Measurements from ENCODE around the gene KATNAL1. TPM values are rescaled to one million over a fixed set of nuclear protein-coding genes. Genes with fewer than 3 reads are reported as not detected.

Gene KATNAL1
- total and polyA plus RNA-seq, 12 donors = 1.5 to 17.9 (median 9.4) TPM

DNA sequence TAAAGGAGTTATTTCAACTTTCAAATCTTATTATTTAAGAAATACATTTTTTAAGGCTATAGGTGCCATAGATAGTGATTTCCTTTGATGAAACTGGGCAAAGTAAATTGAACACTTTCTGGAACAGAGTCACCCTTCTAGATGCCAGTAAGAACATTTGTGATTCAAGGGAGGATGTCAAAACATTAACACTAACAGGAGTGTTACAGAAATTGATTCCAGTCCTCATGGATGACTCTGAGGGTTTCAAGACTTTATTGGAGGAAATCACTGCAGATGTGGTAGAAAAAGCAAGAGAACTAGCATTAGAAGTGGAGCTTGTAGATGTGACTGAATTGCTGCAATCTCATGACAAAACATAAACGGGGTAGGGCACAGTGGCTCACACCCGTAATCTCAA lies 12.2 kb downstream of the KATNAL1 start:
- no peak for DNase-seq
- no peaks in the 10 kb centered on the region for H3K36me3 ChIP-seq (replicated peaks in 1 of 2)
- H3K9me3 ChIP-seq (replicated peaks in 1 of 3) = no peaks in the 10 kb centered on the region
- TF ChIP-seq, protein P1, sequence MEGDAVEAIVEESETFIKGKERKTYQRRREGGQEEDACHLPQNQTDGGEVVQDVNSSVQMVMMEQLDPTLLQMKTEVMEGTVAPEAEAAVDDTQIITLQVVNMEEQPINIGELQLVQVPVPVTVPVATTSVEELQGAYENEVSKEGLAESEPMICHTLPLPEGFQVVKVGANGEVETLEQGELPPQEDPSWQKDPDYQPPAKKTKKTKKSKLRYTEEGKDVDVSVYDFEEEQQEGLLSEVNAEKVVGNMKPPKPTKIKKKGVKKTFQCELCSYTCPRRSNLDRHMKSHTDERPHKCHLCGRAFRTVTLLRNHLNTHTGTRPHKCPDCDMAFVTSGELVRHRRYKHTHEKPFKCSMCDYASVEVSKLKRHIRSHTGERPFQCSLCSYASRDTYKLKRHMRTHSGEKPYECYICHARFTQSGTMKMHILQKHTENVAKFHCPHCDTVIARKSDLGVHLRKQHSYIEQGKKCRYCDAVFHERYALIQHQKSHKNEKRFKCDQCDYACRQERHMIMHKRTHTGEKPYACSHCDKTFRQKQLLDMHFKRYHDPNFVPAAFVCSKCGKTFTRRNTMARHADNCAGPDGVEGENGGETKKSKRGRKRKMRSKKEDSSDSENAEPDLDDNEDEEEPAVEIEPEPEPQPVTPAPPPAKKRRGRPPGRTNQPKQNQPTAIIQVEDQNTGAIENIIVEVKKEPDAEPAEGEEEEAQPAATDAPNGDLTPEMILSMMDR (IDR thresholded peaks at IDR 0.05) = no peak
- no peak for TF ChIP-seq POLR2A (IDR thresholded peaks at IDR 0.05)
- WGBS, 4 donors = 91 to 100% (median 95%) methylated on average over 2 of the region's 2 CpGs
- no peak overlapping the region for H3K27ac ChIP-seq
- intact Hi-C loops (cut with DNase I) = no loop called here
- no peak overlapping the region for H3K4me3 ChIP-seq
- no peaks in the 10 kb centered on the region for H3K27me3 ChIP-seq
- H3K4me1 ChIP-seq (replicated peaks in 1 of 2) = peaks cover 0 to 7% of the 10 kb centered on the region in 2 donors

DNA sequence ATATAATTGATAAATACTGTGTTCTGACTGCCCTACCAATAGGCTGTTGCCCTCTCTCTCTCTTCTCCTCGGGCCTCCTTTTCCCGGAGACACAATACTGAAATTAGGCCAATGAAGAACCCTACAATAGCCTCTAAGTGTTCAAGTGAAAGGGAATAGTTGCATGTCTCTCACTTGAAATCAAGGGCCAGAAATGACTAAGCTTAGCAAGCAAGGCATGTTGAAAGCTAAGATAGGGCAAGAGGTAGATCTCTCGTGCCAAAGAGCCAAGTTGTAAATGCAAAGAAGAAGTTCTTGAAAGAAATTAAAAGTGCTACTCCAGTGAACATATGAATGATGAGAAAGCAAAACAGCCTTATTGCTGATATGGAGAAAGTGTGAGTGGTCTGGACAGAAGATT lies 13.3 kb downstream of the KATNAL1 start:
- DNase-seq = no peak
- 64 to 87% (median 86%) methylated on average over 3 of the region's 3 CpGs for WGBS, 4 donors
- intact Hi-C loops (cut with DNase I) = no loop called here
- no peaks in the 10 kb centered on the region for H3K36me3 ChIP-seq (replicated peaks in 1 of 2)
- no peaks in the 10 kb centered on the region for H3K9me3 ChIP-seq (replicated peaks in 1 of 3)
- no peak overlapping the region for H3K27ac ChIP-seq
- H3K4me3 ChIP-seq = no peak overlapping the region
- no peaks in the 10 kb centered on the region for H3K27me3 ChIP-seq
- peaks cover 0 to 11% of the 10 kb centered on the region in 2 donors for H3K4me1 ChIP-seq (replicated peaks in 1 of 2)
- TF ChIP-seq, protein P1 (IDR thresholded peaks at IDR 0.05) = no peak
- no peak for TF ChIP-seq POLR2A (IDR thresholded peaks at IDR 0.05)

DNA sequence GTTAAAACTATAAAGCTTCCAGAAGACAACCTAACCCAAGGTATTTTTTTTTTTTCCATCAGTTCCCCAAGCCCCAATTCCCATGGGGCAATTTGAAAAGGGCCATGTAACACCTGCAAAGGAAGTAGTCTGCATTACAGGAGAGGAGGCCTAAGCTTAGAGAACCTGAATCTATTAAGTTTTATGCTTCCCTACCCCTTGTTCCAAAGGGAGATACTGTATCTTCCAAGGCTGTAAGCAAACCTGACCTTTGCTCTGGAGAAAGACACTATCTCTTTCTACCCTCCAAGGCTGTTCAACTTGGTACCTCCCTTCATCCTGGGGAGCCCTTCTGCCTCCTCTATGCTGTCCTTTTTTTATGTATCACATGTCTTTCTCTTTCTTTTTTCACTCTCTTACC lies 15.0 kb downstream of the KATNAL1 start:
- no peak for DNase-seq
- no peaks in the 10 kb centered on the region for H3K9me3 ChIP-seq (replicated peaks in 1 of 3)
- H3K36me3 ChIP-seq (replicated peaks in 1 of 2) = no peaks in the 10 kb centered on the region
- H3K27me3 ChIP-seq = no peaks in the 10 kb centered on the region
- peaks cover 0 to 13% of the 10 kb centered on the region in 2 donors for H3K4me1 ChIP-seq (replicated peaks in 1 of 2)
- no peak overlapping the region for H3K4me3 ChIP-seq
- no peak overlapping the region for H3K27ac ChIP-seq
- TF ChIP-seq POLR2A (IDR thresholded peaks at IDR 0.05) = no peak
- TF ChIP-seq, protein P1 (IDR thresholded peaks at IDR 0.05) = no peak
- intact Hi-C loops (cut with DNase I) = no loop called here

DNA sequence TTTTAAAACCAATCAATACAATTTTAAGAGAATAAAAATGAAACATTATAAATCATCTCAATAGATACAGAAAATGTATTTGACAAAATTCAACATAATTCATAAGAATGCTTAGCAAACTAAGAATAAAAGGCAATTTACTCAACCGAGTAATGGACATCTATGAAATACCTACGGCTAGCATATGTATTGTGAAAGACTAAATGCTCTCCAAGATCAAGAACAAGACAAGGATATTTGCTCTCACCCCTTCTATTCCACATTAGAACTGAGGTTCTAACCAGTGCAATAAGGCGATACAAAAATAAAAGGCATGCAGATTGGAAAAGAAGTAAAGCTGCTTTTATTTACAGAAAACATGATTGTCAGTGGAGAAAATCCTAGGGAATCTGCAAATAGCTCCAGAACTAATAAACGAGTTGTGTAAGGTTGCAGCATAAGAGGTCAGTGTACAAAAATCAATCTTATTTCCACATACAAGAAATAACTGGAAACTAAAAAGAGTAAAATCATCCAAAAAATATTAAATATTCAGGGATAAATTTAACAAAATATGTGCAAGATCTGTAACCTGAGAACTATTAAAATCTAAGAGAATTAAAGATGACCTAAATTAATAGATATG lies 16.4 kb downstream of the KATNAL1 start:
- 67 to 79% (median 76%) methylated on average over 4 of the region's 4 CpGs for WGBS, 4 donors
- Histone ChIP-seq H3K9me3 (replicated peaks in 1 of 3) (no peaks in the 10 kb centered on the region), H3K36me3 (replicated peaks in 1 of 2) (no peaks in the 10 kb centered on the region), H3K4me1 (replicated peaks in 1 of 2) (peaks cover 0 to 13% of the 10 kb centered on the region in 2 donors), H3K27me3 (no peaks in the 10 kb centered on the region), H3K27ac (no peak overlapping the region), H3K4me3 (no peak overlapping the region)
- intact Hi-C loops (cut with DNase I) = no loop called here
- TF ChIP-seq, protein P1 (IDR thresholded peaks at IDR 0.05) = no peak
- DNase-seq = no peak
